Hepatocyte (in vitro differentiated cells): ENCODE measurements around the gene ATP6V1G2. TPM values are rescaled to one million over a fixed set of nuclear protein-coding genes. Genes with fewer than 3 reads are reported as not detected.

ENCODE experiments used
- DNase-seq: peaks from one replicate; pipeline ENCODE4 v3.0.0-alpha.2; 2016; ENCODE audit warnings: low spot score
- H2AFZ ChIP-seq: fragments of 200-600 bp; sonication (generic); 2 replicates; pipeline ENCODE4 v1.6.0; 2016; ENCODE audit warnings: antibody characterized with exemption, mild to moderate bottlenecking
- H3K27ac ChIP-seq: fragments of 200-600 bp; sonication (generic); 2 replicates; pipeline ENCODE4 v1.5.1; 2016; ENCODE audit warnings: mild to moderate bottlenecking
- H3K27me3 ChIP-seq: fragments of 200-600 bp; sonication (generic); 2 replicates; pipeline ENCODE4 v1.6.1; 2016
- H3K36me3 ChIP-seq: fragments of 200-600 bp; sonication (generic); replicated peaks from 2 replicates; pipeline ENCODE4 v1.5.1; 2016; ENCODE audit warnings: low read depth; ENCODE audit not compliant: insufficient read depth
- H3K4me1 ChIP-seq: fragments of 200-600 bp; sonication (generic); 2 replicates; pipeline ENCODE4 v1.5.1; 2016; ENCODE audit warnings: mild to moderate bottlenecking, moderate library complexity; ENCODE audit not compliant: insufficient read depth
- H3K4me2 ChIP-seq: fragments of 200-600 bp; sonication (generic); 2 replicates; pipeline ENCODE4 v1.6.0; 2016
- H3K4me3 ChIP-seq: fragments of 200-600 bp; sonication (generic); 2 replicates; pipeline ENCODE4 v1.5.1; 2016; ENCODE audit warnings: mild to moderate bottlenecking
- H3K79me2 ChIP-seq: fragments of 200-600 bp; sonication (generic); 2 replicates; pipeline ENCODE4 v1.6.0; 2017; ENCODE audit warnings: mild to moderate bottlenecking
- H3K9me2 ChIP-seq: fragments of 200-600 bp; sonication (generic); replicated peaks from 2 replicates; pipeline ENCODE4 v1.6.0; 2017; ENCODE audit warnings: mild to moderate bottlenecking; ENCODE audit not compliant: insufficient read depth
- H3K9me3 ChIP-seq: fragments of 200-600 bp; sonication (generic); 2 replicates; pipeline ENCODE4 v1.5.1; 2016; ENCODE audit warnings: low read depth, mild to moderate bottlenecking
- H4K20me1 ChIP-seq: fragments of 200-600 bp; sonication (generic); 2 replicates; pipeline ENCODE4 v1.6.0; 2016; ENCODE audit warnings: mild to moderate bottlenecking; ENCODE audit not compliant: insufficient read depth, poor library complexity, severe bottlenecking
- CTCF ChIP-seq: fragments of 200-600 bp; sonication (generic); IDR thresholded peaks from 2 replicates; pipeline ENCODE4 v1.5.1; 2016; ENCODE audit warnings: antibody characterized with exemption, mild to moderate bottlenecking; ENCODE audit not compliant: poor library complexity
- EZH2 ChIP-seq: fragments of 200-600 bp; sonication (generic); IDR thresholded peaks from 2 replicates; pipeline ENCODE4 v1.6.1; 2016; ENCODE audit warnings: antibody characterized with exemption, mild to moderate bottlenecking, borderline replicate concordance
- EZH2phosphoT487 ChIP-seq: fragments of 200-600 bp; sonication (generic); IDR thresholded peaks from one replicate; pipeline ENCODE4 v1.6.1; 2018; ENCODE audit warnings: antibody characterized with exemption, mild to moderate bottlenecking, low read depth, moderate library complexity; ENCODE audit not compliant: unreplicated experiment, severe bottlenecking
- WGBS: methylation state at CpG from one replicate; pipeline ENCODE4 v1.1.6; 2016; ENCODE audit warnings: low lambda C conversion rate; ENCODE audit errors: missing lambda C conversion rate; 5-methylcytosine and 5-hydroxymethylcytosine counted together
- polyA plus RNA-seq: library from polyadenylated mRNA; unstranded; fragments of >200 nt; fragmentation: Nextera tagmentation; extraction: Ambion mirVana; gene quantifications from 2 replicates; pipeline ENCODE4 v1.2.1, GENCODE V29; 2016
- total RNA-seq: library from RNA; depleted of rRNA; stranded (reverse); fragments of >200 nt; gene quantifications from 2 replicates; pipeline ENCODE4 v1.2.3, GENCODE V29; 2014

ATP6V1G2 gene
- total and polyA plus RNA-seq, 2 experiments from 2014 or later, result 0.63 to 0.73 TPM

- DNase-seq, result no peak
- Histone ChIP-seq H4K20me1 (peaks cover 65% of the 10 kb centered on the region), H3K27me3 (no peaks in the 10 kb centered on the region), H3K36me3 (peaks cover 13% of the 10 kb centered on the region), H3K4me3 (no peak overlapping the region), H3K9me2 (no peaks in the 10 kb centered on the region), H3K4me2 (no peak overlapping the region), H3K79me2 (peaks cover 36% of the 10 kb centered on the region), H3K9me3 (no peaks in the 10 kb centered on the region), H3K4me1 (no peaks in the 10 kb centered on the region), H2AFZ (no peak overlapping the region), H3K27ac (no peak overlapping the region)
- TF ChIP-seq EZH2, result no peak
- no peak for TF ChIP-seq EZH2phosphoT487
- no peak for TF ChIP-seq CTCF
- 84% methylated on average over 9 of the region's 9 CpGs for WGBS
These were observed 14.4 kb downstream of the ATP6V1G2 start for GRCh38 chr6:31531771-31532643.

GRCh38 chr6:31531162-31531561, 15.2 kb downstream of the ATP6V1G2 start:
- no peak overlapping the region for H3K4me2 ChIP-seq
- peaks cover 11% of the 10 kb centered on the region for H3K36me3 ChIP-seq
- no peak overlapping the region for H3K4me3 ChIP-seq
- no peaks in the 10 kb centered on the region for H3K4me1 ChIP-seq
- peaks cover 28% of the 10 kb centered on the region for H3K79me2 ChIP-seq
- no peak for TF ChIP-seq EZH2
- TF ChIP-seq CTCF, result no peak
- no peak for TF ChIP-seq EZH2phosphoT487
- no peak overlapping the region for H2AFZ ChIP-seq
- H4K20me1 ChIP-seq, result peaks cover 56% of the 10 kb centered on the region
- DNase-seq, result no peak
- no peaks in the 10 kb centered on the region for H3K27me3 ChIP-seq
- H3K27ac ChIP-seq, result no peak overlapping the region
- no peaks in the 10 kb centered on the region for H3K9me3 ChIP-seq
- WGBS, result 98% methylated on average over 7 of the region's 7 CpGs
- H3K9me2 ChIP-seq, result no peaks in the 10 kb centered on the region

- H3K4me1 ChIP-seq, result no peaks in the 10 kb centered on the region
- H3K4me2 ChIP-seq, result no peak overlapping the region
- WGBS, result 80% methylated on average over 6 of the region's 6 CpGs
- H3K36me3 ChIP-seq, result peaks cover 6% of the 10 kb centered on the region
- peaks cover 51% of the 10 kb centered on the region for H4K20me1 ChIP-seq
- TF ChIP-seq EZH2phosphoT487, result no peak
- TF ChIP-seq EZH2, result no peak
- no peak for TF ChIP-seq CTCF
- DNase-seq, result no peak
- H3K27ac ChIP-seq, result no peak overlapping the region
- H3K79me2 ChIP-seq, result peaks cover 23% of the 10 kb centered on the region
- H3K4me3 ChIP-seq, result no peak overlapping the region
- H3K9me2 ChIP-seq, result no peaks in the 10 kb centered on the region
- no peaks in the 10 kb centered on the region for H3K27me3 ChIP-seq
- no peaks in the 10 kb centered on the region for H3K9me3 ChIP-seq
- no peak overlapping the region for H2AFZ ChIP-seq
These were observed 15.7 kb downstream of the ATP6V1G2 start for GRCh38 chr6:31530659-31531058.
